HL-60 (cell line): ENCODE results near the gene DPP6.
"Not testable (repeated sequence)": the region's sequence is repeated elsewhere in the genome, so short reads cannot be mapped to it uniquely, and the experiment has no call there.

Source experiments
- CTCF ChIP-seq: IDR thresholded peaks from one replicate; pipeline ENCODE4 v1.5.1; 2011; ENCODE audit warnings: low read length, control low read depth, inconsistent platforms; ENCODE audit not compliant: insufficient read depth
- GABPA ChIP-seq: IDR thresholded peaks from 2 replicates; pipeline ENCODE4 v1.6.1; 2012; ENCODE audit warnings: low read depth

GRCh38 chr7:154122720-154123119 is 70.5 kb downstream of the DPP6 start:
- not testable (repeated sequence) for TF ChIP-seq CTCF, GABPA
